Heart left ventricle (tissue), 13 donors: ENCODE measurements around the gene FOXE3.

ENCODE experiments used
- CTCF ChIP-seq, 12 donors: fragments of 200-600 bp; sonication (generic) in 4 of 12; IDR thresholded peaks; one replicate each; pipeline versions ENCODE4 v1.5.0 to v1.8.0; 2018 to 2022; ENCODE audit warnings: antibody characterized with exemption in 12 of 12, mild to moderate bottlenecking in 5 of 12
- POLR2A ChIP-seq, 2 donors: fragments of 450-650 bp; IDR thresholded peaks; one replicate each; pipeline ENCODE4 v1.6.1; 2017; ENCODE audit warnings: antibody characterized with exemption in 2 of 2, mild to moderate bottlenecking in 2 of 2, moderate library complexity in 2 of 2
- donor health status: ischemic (EF 13 %, LVEDD 7.1; RV severe dilation, severe dysfunction).
- donor health status: DM: no; HTN: yes; CAD: no.
- donor health status: DM: no; HTN: no; CAD: no.
- donor health status: ischemic (EF 25% LVEDD 6.9; RV normal size, moderate dysfunction).
- donor health status: ischemic (EF 25% LVEDD 5.7; RV mildly dilated, moderate dysfunction).
- donor health status: ischemic (EF 35%, LVEDD 5.7; RV mildly dilated, moderate dysfunction).
- donor health status: nonischemic (EF 11% LVEDD 7.7; RV severe dilation, severe dysfunction).
- donor health status: DM: yes; HTN: yes; CAD: no.
- donor health status: PGD.
- donor health status: ischemic (EF 29% LVEDD 5.4; RV normal size, mild dysfunction).
- donor health status: nonischemic (EF 23%, LVEDD 6.1; RV moderate dilation, normal function).

DNA sequence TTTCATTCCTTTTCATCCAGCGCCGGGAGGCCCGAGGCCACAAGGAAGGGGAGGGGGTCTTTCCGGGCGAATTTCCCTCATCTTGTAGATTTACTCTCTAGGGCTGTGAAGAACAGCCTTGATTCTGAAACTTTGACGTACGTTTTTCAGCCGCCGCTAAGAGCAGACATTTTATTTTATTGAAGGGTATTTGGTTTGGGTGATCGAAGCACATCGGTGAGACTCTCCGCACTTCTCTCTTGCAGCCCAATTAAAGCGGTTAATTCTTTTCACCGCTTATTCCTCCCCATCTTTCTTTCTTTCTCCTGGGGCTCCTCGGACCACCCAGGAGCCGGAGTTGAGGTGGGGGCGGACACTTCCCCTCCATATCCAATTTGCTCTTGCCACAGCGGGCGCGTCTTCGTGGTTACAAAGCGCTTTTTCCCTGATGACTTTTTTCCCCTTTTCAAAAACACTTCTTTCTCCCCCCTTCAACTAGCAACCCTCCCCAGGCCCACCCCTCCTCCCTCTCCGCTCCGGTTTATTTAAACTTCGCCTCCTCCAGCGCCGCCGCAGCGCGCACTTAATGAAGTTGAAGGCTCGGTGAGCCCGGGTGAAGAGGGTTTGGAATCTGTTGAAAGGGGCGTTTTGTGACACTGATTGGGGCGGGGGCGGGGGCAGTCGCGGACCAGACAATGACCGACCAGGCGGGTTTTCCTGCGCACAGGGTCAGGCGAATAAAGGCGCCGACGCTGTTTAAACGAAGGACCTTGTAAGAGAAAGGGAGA lies 27.6 kb downstream of the FOXE3 start:
- no peak for TF ChIP-seq CTCF (IDR thresholded peaks at IDR 0.05)
- TF ChIP-seq POLR2A (IDR thresholded peaks at IDR 0.05): no peak
